OCI-M1 (cell line): ENCODE data around the gene C9orf40.

Experiments
- DNase-seq: peaks from one replicate; lab custom pipeline; 2025; lab: John Stamatoyannopoulos, UW

Gene C9orf40

DNA sequence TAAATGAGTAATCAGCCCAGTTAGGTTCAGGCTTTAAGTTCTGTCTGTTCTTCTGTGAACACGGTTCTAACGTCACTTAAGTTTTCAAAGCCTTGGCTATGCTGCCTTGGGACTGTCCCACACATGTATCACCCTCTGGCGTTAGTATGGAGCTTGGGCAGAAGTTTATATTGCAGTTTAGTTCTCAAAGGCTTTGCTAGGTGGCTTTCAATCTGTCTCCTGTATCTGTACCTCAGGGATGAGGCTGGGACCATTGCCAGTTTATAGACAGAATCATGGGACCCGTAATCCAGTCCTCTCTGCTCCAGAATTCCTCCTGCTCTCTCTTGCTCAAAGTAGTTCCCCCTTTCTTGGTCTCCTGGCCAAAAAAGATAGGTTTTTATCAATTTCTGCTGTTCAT, 12.1 kb downstream of the C9orf40 start:
- DNase-seq, result peak; percentile 75

DNA sequence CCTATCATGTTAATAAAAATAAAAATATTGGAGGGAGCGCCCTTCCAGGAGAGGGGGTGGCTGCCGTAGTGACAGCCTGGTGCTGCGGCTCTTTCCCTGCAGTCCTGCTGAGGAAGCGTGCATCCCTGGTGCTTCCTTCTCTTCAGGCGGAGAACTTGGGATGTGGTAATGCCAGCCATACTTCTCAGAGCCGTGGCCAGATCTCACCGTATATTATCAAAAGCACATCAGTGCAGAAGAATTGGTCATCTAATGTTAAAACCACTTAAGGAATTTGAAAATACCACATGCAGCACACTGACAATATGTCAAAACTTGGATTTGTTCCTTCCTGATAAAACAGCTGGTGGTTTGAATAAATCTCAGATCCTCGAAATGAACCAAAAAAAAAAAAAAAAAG, 17.7 kb downstream of the C9orf40 start:
- DNase-seq, result no peak

DNA sequence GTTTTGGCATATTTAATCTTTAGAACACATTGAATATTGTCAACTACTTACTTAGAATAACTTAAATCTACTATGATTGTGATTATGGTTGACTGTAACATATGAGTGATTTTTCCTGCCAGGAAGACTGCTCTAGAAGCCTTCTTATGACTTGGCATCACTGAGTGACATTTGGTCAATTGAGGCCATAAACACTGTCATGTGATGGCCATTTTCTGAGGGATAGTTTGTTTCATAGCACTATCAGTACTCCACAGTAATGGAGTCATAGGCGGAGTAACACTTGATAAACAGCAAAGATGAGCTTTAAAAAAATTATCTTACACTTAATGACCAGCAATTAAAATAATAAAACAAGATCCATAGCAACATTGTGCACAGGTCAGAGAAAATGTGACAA, 31.0 kb downstream of the C9orf40 start:
- DNase-seq, result no peak

DNA sequence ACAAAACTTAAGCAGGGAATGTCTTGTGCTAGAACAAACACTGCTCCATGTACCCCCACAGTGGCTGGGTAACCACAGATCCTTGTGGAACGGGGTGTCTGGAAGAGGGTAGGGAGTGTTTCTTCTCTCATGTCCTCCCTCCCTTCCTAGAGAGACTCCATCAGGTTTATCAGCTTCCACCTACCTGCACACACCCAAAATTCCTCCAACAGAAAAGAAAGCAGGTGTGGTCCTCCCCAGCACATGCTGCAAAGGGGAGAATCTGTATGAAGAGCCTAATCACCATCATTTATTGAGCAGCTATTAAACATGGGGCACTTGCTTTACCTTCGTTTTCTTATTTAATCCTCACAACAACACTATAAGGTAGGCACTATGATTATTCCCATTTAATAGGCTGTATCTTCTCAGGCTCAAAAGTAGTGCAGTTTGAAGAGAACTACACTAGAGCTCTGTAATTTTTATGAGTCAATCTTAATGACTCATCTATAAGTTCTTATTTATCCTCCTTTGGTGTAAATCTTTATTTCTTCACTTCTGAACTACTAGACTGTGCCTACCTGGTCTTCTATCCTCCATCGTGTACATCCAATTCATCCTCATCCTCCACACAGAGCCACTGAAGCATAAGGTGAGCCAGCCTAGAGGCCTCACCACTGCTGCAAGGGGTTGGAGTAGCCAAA, 31.6 kb downstream of the C9orf40 start:
- DNase-seq, result no peak

DNA sequence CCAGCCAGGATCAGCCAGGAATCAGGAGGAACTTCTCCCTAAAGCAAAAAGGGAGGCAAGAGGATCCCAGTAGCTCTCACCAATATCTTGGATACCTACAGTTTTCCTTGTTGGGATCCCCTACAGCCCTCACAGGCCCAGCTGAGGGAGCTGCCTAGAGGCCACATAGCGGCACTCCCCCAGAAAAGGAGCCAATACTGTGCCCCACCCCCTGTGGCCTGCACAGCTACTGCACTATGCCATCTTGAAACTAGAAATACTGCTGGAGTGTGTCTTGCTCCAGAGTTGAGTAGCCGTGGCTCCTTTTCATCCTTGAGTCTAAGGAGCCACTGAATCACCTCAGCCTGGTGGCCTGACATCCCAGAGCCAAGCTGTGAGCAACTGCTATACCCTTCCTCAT, 42.7 kb downstream of the C9orf40 start:
- DNase-seq, result no peak

DNA sequence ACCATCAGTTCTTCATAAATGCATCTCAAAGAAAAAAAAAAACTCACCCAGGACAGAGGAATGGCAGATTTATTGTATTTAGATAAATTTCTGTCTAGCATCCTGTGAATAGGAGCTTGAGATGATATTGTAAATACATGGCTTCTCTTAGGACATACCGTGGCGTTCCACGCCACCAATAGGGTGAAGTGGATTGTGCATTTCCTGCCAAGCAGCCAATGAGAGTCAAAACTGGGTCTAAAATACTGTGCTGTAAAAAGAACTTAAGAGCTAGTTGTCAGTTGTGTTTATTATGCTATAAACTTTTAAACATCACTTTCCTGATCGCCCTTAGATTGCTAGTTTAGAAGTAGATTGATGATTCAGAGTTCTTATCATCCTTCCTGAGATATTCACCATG, 44.0 kb downstream of the C9orf40 start:
- no peak for DNase-seq

DNA sequence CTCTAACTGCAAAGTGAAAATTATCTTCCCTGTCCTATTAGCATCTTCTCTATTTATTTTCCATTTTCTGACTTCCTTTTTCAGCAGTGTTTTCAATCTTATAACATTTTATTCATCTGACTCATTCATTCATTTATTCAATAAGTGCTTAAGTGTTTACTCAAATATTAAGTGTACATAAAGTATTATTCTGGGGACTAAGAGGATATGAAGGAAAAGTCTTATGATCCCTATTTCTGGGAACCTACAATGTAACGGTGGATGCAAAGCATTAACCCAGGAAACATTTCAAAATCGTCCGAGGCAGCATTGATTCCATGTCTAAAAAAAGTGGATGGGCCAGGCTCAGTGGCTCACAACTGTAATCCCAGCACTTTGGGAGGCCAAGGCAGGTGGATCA, 45.6 kb downstream of the C9orf40 start:
- DNase-seq, result no peak

DNA sequence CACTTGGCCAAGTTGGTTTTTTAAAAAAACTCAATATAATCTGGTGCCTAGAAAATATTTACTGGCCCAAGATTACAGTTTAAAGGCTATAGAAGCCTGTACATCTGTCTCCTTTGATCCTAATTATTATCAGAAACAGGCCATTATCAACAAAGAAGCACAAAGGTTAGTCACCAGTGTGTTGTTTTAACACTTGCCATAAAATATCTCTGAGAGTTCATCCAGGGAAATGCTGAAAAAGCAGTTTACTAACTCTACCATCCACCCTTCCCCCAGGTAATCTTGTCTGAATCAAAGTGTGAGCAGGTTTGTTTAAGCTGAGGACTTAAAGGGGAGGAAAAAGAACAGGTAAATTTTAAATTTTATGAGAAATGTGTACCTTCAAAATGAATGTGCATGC, 51.7 kb downstream of the C9orf40 start:
- no peak for DNase-seq
